Stimulated activated CD8-positive, alpha-beta memory T cell treated with anti-CD3 and anti-CD28 coated beads, Interleukin-15, amount 100 ng/mL, for 1 hour (primary cell): ENCODE measurements around the gene MPV17L.
"Not testable (repeated sequence)": the region's sequence is repeated elsewhere in the genome, so short reads cannot be mapped to it uniquely, and the experiment has no call there.

Experiments
- DNase-seq: peaks from one replicate; pipeline ENCODE4 v3.0.0-alpha.2; 2020; ENCODE audit warnings: low read depth

MPV17L gene

DNA sequence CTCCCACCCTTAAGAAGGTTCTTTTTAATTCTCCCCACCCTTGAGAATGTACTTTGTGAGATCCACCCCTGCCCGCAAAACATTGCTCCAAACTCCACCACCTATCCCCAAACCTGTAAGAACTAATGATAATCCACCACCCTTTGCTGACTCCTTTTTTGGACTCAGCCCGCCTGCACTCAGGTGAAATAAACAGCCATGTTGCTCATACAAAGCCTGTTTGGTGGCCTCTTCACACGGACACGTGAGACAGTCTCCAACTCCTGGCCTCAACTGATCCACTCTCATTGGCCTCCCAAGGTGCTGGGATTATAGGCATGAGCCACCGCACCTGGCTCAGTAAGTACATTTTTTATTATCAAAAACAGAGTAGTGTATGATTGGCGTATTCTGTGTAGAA is 13.9 kb downstream of the MPV17L start:
- not testable (repeated sequence) for DNase-seq

DNA sequence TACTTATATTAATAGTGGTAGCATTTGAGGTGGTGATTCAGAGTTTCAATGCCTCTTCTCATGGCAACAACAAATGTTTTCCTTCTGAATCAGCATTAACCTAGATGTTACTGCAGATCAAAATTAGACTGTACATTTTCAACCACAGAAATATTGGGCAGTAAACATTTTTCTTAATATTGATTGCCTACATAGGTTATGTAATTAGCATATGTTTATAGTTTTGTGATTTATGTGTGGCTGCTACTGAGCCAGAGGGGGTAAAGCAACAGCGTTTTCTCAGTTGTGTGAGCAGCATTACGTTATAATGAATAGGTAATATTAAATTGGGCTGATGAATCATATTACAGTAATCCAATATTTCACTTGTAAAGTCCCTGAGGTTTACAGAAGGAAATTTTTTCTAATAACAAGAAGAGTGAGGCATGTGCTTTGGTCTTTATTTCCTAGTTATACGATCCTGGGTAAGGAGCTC is 20.0 kb downstream of the MPV17L start:
- no peak for DNase-seq

DNA sequence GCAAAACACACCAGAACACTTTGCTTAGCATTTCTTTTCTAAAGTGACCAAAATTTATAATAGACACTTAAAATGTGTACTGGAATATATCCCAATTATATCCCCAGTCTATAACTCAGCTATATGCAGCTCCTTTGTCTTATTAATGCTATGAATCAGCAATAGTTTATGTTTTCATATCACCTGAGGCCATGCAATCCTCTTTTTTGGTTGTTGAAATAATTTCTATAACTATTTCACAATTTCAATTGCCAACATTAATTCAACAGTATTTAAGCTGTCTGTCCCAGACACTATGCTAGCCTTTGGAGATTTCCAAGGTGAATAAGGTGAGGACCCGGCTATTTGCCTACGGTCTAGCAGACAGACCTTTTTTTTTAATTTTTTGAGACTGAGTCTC is 21.6 kb downstream of the MPV17L start:
- no peak for DNase-seq

DNA sequence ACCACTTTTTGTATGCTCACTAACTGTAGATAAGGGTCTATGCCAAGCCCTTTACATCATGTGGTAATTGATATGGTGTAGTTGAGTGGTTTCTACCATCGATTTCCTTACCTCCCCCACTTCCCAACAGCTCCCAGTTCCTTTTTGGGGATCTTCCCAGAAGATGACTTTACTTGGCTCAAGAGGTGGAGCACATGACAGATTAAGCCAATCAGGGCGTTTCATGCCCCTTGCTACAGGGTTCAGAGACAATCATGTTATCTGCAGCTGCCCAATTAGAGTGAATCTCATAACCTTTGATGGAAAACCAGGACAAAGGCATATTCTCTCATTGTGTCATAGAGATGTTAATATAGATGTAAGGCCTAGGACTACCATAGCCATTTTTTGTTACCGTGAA is 22.7 kb downstream of the MPV17L start:
- DNase-seq = no peak

DNA sequence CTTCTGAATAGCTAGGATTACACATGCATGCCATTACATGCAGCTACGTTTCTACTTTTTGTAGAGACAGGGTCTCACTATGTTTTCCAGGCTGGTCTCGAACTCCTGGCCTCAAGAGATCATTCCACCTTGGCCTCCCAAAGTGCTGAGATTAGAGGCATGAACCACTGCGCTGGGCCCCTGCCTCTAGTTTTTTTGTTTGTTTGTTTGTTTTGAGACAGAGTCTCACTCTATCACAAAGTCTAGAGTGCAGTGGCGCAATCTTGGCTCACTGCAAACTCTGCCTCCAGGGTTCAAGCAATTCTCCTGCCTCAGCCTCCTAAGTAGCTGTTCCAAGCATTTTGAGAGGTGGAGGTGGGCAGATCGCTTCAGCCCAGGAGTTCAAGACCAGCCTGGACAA is 26.1 kb downstream of the MPV17L start:
- not testable (repeated sequence) for DNase-seq

DNA sequence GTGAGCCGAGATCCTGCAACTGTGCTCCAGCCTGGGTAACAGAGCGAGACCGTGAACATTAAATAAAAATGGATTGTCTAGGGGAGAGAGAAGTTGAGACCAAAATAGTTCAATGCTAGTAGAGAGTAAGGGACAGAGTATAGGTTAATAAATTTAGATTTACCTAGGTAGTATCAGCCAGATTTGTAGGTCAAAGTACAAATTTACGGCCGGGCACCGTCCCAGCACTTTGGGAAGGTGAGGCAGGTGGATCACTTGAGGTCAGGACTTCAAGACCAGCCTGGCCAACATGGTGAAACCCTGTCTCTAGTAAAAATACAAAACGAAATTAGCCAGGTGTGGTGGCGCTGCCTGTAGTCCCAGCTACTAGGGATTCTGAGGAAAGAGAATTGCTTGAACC is 26.7 kb downstream of the MPV17L start:
- no peak for DNase-seq

DNA sequence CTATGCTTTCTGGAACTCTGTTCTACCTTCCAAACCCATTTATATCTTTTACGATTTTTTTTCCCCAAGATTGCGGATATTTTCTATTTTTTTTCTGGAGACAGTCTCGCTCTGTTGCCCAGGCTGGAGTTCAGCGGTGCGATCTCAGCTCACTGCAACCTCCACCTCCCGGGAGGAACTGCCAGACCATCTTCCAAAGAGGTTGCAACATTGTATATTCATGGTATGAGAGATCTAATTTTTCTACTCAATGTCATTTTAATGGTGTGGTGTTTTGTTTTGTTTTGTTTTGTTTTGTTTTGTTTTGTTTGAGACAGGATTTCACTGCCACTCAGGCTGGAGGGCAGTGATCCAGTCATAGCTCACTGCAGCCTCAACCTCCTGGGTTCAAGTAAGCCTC is 30.3 kb downstream of the MPV17L start:
- DNase-seq = no peak

DNA sequence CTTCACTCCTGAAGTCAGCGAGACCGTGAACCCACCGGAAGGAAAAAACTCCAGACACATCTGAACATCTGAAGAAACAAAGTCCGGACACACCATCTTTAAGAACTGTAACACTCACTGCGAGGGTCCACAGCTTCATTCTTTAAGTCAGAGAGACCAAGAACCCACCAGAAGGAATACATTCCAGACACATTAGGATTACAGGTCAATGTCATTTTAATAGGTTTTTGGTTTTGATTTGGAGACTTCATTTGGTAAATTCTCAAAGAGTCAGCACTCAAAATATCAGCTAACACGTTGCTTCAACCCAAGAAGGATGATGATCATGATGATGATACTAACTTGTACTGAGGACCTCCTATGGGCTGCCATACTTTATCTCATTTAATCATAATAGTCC is 31.2 kb downstream of the MPV17L start:
- DNase-seq = no peak

DNA sequence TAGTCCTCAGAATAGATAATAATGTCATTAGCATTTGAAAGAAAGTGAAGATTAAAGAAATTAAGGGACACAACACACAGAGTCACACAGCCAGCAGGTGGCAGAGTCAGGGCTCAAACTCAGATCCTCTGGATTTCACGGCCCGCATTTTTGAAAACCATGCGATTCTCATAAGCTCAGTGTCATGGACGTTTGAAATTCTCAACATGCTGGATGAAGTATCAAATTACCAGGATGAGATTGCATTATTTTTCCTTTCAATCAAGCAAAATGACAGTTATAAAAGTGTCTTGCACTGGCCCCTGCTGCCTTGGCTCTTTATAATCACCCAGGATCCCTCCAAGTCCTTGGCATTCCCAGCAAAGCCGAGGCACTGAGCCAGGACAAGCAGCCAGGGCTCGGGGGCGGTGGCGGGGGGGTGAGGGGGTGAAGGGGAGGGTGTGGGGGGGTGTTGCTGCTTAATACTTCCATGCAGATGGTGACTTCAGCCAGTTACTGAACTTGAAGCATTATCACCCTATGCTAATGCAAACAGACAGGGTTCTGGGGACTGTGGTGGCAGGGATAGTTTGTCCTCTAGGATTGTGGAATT is 32.2 kb downstream of the MPV17L start:
- DNase-seq = peak; percentile 34

DNA sequence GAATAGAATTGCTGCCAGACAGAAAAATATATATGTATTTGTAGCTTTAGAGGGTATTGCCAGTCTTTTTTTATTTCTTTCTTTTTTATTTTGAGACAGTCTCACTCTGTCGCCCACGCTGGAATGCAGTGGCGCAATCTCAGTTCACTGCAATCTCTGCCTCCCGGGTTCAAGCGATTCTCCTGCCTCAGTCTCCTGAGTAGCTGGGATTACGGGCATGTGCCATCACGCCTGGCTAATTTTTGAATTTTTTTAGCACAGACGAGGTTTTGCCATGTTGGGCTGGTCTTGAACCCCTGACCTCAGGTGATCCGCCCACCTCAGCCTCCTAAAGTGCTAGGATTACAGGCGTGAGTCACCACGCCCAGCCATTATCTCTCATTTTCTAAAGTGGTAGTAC is 35.3 kb downstream of the MPV17L start:
- not testable (repeated sequence) for DNase-seq

DNA sequence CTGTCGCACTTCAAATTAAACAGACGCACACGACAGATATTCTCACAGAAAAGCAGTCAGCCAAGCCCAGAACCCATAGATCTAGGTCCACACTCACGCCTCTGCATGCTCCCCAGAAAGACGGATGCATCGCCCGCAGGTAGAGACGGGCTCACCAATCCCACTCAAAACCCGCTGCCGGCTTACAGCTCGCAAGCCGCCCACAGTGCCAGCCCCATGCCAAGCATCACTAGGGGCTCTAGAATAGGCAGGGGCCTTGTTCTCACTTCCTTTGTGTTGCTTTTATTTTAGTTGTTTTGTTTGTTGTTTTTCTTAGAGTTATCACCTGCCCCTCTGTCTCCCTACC is 38.5 kb downstream of the MPV17L start:
- no peak for DNase-seq

DNA sequence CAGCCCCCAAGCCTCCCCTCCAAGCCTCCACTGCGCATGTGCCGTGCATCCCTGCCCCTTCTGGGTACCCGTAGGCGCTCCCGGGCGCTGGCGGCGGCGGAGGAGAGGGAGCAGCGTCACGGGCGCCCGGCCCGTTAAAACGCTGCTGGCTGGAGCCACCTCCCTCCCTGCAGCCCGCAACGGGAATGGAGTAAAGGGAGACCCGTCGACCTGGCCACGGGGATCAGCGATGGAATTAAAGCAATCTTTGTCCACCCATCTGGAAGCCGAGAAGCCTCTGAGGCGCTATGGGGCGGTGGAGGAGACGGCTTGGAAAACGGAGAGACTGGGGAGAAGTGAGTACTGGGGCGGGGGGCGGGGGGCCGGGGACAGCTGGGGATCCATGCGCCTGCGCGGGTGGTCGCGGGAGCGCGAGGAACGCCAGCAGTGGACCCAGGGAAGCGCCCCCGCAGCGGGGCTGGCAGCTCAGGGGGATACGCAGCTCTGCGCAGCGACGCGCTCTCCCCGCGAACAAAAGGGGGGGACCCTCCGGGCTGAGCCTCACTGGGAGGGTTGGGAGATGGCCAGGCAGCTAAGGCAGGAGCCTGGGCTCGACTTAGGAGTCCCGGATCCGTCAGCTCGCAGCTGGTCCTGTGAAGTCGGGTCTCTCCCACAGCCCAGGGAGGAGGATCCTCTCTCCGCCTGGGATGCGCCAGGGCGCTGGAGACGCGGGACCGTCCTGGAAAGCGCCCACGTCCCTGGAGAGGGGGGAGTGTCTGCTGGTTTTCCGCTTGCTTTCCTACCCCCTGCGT is 39.1 kb downstream of the MPV17L start, which contains the start of gene BMERB1:
TSS of gene BMERB1 (plus strand) at position 164 of the 791 bp plus-strand sequence. CDS start at position 230, 66 bp downstream.
- DNase-seq = peak; percentile 18

DNA sequence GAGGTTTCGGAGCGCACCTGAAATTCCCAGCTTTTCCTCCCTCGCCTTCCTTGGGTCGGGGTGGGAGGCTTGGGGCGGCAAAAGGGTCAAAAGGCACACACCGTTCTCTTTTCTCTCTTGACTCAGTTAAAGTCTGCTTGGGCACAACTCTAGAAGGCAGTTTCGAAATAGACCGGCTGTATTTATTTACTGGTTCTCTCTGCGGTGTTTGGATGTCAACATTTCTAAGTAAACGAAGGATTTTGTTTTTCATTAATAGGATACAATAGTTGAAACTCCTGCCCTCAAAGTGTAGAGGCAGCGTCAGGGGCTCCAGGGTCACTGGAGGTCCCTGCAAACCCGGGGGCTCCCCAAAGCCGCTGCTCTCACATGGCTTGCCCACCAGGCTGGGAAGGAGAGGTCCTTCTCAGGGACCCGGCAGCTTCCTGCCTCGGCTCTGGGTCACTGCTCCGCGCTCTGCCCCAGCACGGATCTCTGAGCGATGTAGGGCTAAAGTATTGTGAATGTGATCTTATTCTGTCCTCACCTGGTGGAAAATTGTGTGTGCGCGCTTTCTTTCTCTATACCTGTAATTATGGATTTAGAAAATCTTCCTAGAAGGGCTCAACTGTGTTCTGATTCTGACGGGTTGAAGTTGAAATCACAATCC is 39.8 kb downstream of the MPV17L start:
- no peak for DNase-seq

DNA sequence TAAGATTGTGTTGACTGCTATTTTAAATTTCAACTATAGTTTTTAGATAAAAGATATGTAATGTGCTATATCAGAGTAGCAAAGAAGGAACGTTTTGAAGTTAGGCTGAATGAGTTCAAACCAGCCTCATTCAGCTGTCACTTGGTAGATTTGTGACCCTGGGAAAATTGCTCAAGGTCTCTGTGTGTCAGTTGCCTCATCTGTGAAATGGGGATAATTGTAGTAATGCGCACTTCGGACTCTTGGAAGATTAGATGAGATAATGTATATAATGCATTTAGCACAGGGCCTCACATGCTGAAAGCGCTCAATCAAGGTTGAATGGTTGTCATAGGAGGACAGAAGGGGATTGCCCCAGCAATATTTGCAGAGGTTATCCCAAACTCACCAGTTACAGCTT is 43.5 kb downstream of the MPV17L start:
- no peak for DNase-seq

DNA sequence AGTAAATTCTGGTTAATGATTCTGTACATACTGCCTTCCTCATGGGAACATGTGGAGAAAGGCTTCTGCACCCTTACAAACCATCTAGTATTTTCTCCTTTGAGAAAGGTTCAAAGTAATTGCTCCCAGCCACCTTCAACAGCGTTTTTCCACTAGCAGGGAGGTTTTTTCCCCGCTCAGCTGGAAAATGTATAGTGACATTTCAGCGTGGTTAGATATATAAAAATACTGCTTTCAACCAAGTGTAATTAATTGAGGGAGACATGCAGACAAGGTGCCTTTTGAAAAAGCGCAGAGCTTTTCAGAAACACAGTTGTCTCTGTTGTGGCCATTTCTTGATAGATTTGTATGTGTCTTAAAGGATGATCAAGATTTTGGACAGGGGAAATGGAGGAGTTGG is 44.0 kb downstream of the MPV17L start:
- no peak for DNase-seq

DNA sequence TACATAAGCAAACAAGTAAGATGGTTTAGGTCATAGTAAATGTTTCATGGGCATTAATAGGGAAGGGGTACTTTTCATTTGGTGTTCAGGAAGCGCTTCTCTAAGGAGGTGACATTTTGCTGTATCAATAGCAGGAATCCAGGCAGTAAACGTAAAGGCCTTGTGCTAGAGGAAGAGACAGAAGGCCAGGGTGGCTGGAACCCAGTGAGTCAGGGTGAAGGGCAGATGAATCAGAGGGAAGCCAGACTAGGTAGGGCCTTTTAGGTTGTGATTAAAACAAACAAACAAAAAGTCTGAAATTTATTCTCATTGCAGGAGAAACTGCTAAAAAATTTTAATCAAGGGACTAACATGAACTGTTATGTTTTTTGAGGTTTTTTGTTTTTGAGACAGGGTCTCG is 45.3 kb downstream of the MPV17L start:
- DNase-seq = no peak

DNA sequence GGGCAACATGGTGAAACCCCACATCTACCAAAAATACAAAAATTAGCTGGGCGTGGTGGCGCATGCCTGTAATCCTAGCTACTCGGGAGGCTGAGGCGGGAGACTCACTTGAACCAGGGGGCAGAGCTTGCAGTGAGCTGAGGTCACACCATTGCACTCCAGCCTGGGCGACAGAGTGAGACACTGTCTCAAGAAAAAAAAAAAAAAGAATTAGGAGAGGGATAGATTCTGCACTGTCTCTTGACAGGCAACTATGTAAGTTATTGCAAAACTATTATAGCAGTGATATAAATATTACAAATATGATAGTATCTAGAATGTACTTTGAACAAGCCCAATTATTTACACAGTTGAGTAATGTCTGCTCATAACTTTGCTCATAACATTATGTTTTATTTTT is 46.6 kb downstream of the MPV17L start:
- not testable (repeated sequence) for DNase-seq

DNA sequence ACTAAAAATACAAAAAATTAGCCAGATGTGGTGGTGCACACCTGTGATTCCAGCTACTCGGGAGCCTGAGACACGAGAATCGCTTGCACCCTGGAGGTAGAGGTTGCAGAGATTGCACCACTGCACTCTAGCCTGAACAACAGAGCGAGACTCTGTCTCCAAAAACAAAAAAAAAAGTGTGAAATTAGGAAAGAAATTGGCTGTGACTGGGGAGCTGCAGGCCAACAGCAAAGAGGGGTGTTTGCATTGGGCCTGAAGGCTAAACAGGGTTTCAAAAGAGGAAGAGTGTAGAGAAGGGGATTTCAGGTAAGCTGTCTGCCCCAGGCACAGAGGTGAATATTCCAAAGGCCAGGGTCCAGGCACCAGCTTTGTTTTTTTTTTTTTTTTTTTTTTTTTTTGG is 48.2 kb downstream of the MPV17L start:
- no peak for DNase-seq

DNA sequence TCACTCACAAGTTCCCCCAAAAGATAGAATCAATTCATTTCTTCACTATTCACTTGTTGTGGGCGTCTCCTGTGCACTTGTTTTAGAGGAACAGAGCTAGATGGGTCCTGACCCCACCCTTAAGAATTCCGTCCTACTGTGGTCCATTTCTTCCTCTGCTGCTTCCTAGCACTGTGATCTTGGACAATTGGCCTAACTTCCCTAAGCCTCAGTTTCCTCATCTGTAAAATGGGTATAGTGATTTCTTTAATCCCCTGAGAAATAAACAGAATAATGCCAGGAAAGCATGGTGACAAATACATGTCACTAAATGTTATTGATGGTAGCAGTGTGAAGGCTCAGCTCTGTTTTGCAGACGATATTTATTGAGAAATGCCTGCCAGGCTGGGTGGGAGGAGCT is 48.7 kb downstream of the MPV17L start:
- DNase-seq = no peak

DNA sequence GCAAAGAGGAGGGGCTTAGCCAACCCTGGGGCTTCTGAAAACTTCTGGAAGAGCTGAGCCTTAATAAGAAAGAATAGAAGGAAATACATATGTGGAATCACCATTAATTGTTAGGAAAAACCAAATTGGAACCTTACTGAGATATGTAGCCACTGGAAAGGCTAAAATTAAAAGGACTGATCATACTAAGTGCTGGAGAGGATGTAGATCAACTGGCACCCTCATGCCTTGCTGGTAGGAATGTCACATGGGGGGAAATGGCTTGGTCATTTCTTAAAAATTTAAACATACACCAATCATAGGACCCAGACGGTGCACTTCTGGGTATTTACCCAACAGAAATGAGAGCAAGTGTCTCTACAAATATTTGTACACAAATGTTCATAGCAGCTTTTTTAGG is 49.9 kb downstream of the MPV17L start:
- no peak for DNase-seq

DNA sequence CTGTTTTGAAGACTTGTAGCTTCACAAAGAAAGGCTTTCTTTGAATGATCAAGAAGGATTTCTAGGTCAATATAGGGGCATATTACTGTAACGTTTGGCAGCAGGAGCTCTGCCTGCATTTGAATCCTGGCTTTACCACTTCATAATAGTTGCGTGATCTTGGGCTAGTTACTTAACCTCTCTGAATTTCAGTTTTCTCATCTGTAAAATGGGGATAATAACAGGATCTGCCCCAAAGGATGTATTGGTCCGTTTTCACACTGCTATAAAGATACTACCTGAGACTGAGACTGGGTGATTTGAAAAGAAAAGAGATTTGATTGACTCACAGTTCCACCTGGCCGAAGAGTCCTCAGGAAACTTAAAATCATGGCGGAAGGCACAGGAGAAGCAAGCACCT is 51.3 kb downstream of the MPV17L start:
- no peak for DNase-seq

DNA sequence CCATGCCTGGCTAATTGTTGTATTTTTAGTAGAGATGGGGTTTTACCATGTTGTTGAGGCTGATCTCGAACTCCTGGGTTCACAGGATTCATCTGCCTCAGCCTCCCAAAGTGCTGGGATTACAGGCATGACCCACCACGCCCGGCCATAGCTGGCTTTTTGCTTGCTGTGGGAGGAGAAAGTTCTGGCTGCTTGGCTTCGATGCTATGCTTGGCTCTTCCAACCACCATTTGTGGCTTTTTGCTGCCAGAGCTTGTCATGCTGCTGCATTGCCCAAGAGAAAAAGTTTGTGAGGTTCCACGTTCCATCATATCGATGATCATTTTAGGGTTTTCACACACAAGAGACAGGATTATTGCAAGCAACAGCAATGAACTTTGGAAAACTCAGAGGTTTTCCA is 55.1 kb downstream of the MPV17L start:
- no peak for DNase-seq

DNA sequence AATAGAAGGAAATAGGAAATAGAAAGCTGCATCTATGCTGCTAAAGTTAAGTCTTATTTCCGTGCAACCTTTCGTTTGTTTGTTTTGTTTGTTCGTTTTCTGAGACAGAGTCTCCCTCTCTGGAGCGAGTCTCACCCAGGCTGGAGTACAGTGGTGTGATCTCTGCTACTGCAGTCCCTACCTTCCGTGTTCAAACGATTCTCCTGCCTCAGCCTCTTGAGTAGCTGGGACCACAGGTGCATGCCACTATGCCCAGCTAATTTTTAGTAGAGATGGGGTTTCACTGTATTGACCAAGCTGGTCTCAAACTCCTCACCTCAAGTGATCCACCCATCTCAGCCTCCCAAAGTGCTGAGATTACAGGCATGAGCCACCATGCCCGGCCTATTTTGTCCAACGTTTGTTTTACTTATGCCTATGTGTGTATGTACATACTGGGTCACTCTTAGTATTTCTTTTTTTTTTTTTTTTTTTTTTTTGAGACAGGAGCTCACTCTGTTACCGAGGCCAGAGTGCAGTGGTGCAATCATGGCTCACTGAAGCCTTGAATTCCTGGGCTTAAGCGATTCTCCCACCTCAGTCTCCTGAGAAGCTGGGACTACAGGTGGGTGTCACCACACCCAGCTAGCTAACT is 55.7 kb downstream of the MPV17L start:
- DNase-seq = no peak
